DND-41 (cell line): Measurements from ENCODE around the gene ANKRD29.
A peak's percentile ranks its signal among the peaks of the same experiment; 100 is the strongest.

Experiments used
- ATAC-seq: fragments of 200-7000 bp; cut with Tn5 transposase; 3 replicates; pipeline ENCODE4 v1.9.1; 2021; ENCODE audit warnings: low read depth; ENCODE audit not compliant: insufficient read depth
- DNase-seq: peaks from one replicate; pipeline ENCODE4 v3.0.0-alpha.2; 2020
- H2AFZ ChIP-seq: 2 replicates; pipeline ENCODE4 v1.6.0; 2012; ENCODE audit warnings: low read depth, low read length
- H3K27ac ChIP-seq: 2 replicates; pipeline ENCODE4 v1.5.1; 2012; ENCODE audit warnings: low read length, inconsistent platforms
- H3K27me3 ChIP-seq: fragments of 200-600 bp; sonication (generic); 2 replicates; pipeline ENCODE4 v1.6.0; 2012; ENCODE audit warnings: low read length, mild to moderate bottlenecking, inconsistent platforms; ENCODE audit not compliant: insufficient read depth, poor library complexity
- H3K36me3 ChIP-seq: 2 replicates; pipeline ENCODE4 v1.5.1; 2012; ENCODE audit warnings: low read length, inconsistent platforms; ENCODE audit not compliant: insufficient read depth
- H3K4me1 ChIP-seq: 2 replicates; pipeline ENCODE4 v1.5.1; 2012; ENCODE audit warnings: mild to moderate bottlenecking, low read length; ENCODE audit not compliant: insufficient read depth
- H3K4me2 ChIP-seq: 2 replicates; pipeline ENCODE4 v1.6.0; 2012; ENCODE audit warnings: mild to moderate bottlenecking, moderate library complexity, low read length, inconsistent platforms; ENCODE audit not compliant: insufficient read depth
- H3K4me3 ChIP-seq, 2 experiments: fragments of 200-600 bp in 1 of 2; shearing (Covaris generic) in 1 of 2; 2 replicates each; pipeline ENCODE4 v1.5.1; 2012 to 2016; ENCODE audit warnings: inconsistent platforms in 2 of 2, low read length in 2 of 2, mild to moderate bottlenecking in 2 of 2, low read depth in 1 of 2, moderate library complexity in 1 of 2
- H3K79me2 ChIP-seq: 2 replicates; pipeline ENCODE4 v1.6.0; 2012; ENCODE audit warnings: low read length, inconsistent platforms; ENCODE audit not compliant: insufficient read depth
- H3K9ac ChIP-seq: 2 replicates; pipeline ENCODE4 v1.6.0; 2012; ENCODE audit warnings: low read depth, mild to moderate bottlenecking, inconsistent platforms, low read length, moderate library complexity
- H3K9me3 ChIP-seq: 2 replicates; pipeline ENCODE4 v1.5.1; 2012; ENCODE audit warnings: low read length, moderate library complexity, mild to moderate bottlenecking, inconsistent platforms; ENCODE audit not compliant: insufficient read depth, severe bottlenecking
- H4K20me1 ChIP-seq: 2 replicates; pipeline ENCODE4 v1.6.0; 2012; ENCODE audit warnings: low read length; ENCODE audit not compliant: insufficient read depth
- CTCF ChIP-seq: IDR thresholded peaks from 2 replicates; pipeline ENCODE4 v1.5.1; 2012; ENCODE audit warnings: borderline replicate concordance, low read length, moderate library complexity, mild to moderate bottlenecking; ENCODE audit not compliant: poor library complexity, severe bottlenecking; ENCODE audit errors: extremely low read depth
- EZH2 ChIP-seq: IDR thresholded peaks from 3 replicates; pipeline ENCODE4 v1.6.1; 2012; ENCODE audit warnings: borderline replicate concordance, low read depth, mild to moderate bottlenecking, moderate library complexity, low read length, inconsistent platforms; ENCODE audit not compliant: severe bottlenecking

The ANKRD29 gene

GRCh38 chr18:23553887-23554286 lies 108.8 kb downstream of the ANKRD29 start:
- Histone ChIP-seq H4K20me1 (no peaks in the 10 kb centered on the region; the same call in 1 of the 2 replicates), H3K9ac (no peak overlapping the region; the same call in 1 of the 2 replicates), H3K27me3 (no peaks in the 10 kb centered on the region), H3K4me2 (no peak overlapping the region), H3K4me1 (peaks cover 16% of the 10 kb centered on the region), H3K4me3 (no peak overlapping the region), H2AFZ (no peak overlapping the region), H3K9me3 (no peaks in the 10 kb centered on the region), H3K36me3 (peaks cover 83% of the 10 kb centered on the region), H3K27ac (peak overlapping the region; percentile 35; the same call in 1 of the 2 replicates), H3K79me2 (no peaks in the 10 kb centered on the region)
- TF ChIP-seq EZH2 (no peak), CTCF (no peak)
- DNase-seq (peak; percentile 74), ATAC-seq (peak; percentile 98)

- TF ChIP-seq EZH2 = no peak
- no peak for TF ChIP-seq CTCF
- Histone ChIP-seq H3K4me1 (peaks cover 16% of the 10 kb centered on the region), H4K20me1 (no peaks in the 10 kb centered on the region; the same call in 1 of the 2 replicates), H3K27ac (no peak overlapping the region), H3K9ac (no peak overlapping the region), H3K4me3 (no peak overlapping the region), H3K4me2 (no peak overlapping the region), H3K36me3 (peaks cover 80% of the 10 kb centered on the region), H2AFZ (no peak overlapping the region), H3K79me2 (no peaks in the 10 kb centered on the region), H3K9me3 (no peaks in the 10 kb centered on the region), H3K27me3 (no peaks in the 10 kb centered on the region)
- ATAC-seq (no peak), DNase-seq (no peak)
Observed at GRCh38 chr18:23552505-23552904, 110.2 kb downstream of the ANKRD29 start.

- TF ChIP-seq EZH2 (no peak), CTCF (no peak)
- Histone ChIP-seq H3K27ac (no peak overlapping the region), H4K20me1 (no peaks in the 10 kb centered on the region; the same call in 1 of the 2 replicates), H3K27me3 (no peaks in the 10 kb centered on the region), H3K9me3 (no peaks in the 10 kb centered on the region), H3K4me1 (peaks cover 16% of the 10 kb centered on the region), H3K9ac (no peak overlapping the region), H3K4me3 (no peak overlapping the region), H3K4me2 (no peak overlapping the region), H3K36me3 (peaks cover 80% of the 10 kb centered on the region), H3K79me2 (no peaks in the 10 kb centered on the region), H2AFZ (no peak overlapping the region)
- DNase-seq (no peak), ATAC-seq (no peak)
Observed at GRCh38 chr18:23551978-23552377, 110.7 kb downstream of the ANKRD29 start.

GRCh38 chr18:23550898-23551297 lies 111.8 kb downstream of the ANKRD29 start:
- no peak overlapping the region for H2AFZ ChIP-seq
- no peak overlapping the region for H3K9ac ChIP-seq
- H3K9me3 ChIP-seq = no peaks in the 10 kb centered on the region
- ATAC-seq (no peak), DNase-seq (no peak)
- no peak for TF ChIP-seq EZH2
- TF ChIP-seq CTCF = no peak
- H3K4me1 ChIP-seq = peaks cover 16% of the 10 kb centered on the region
- no peak overlapping the region for H3K4me2 ChIP-seq
- no peak overlapping the region for H3K27ac ChIP-seq
- H3K4me3 ChIP-seq = no peak overlapping the region
- no peaks in the 10 kb centered on the region for H3K79me2 ChIP-seq
- peaks cover 78% of the 10 kb centered on the region for H3K36me3 ChIP-seq
- no peaks in the 10 kb centered on the region; the same call in 1 of the 2 replicates for H4K20me1 ChIP-seq
- no peaks in the 10 kb centered on the region for H3K27me3 ChIP-seq
